Stimulated activated CD4-positive, alpha-beta T cell treated with anti-CD3 and anti-CD28 coated beads, Interleukin-4, amount 100 ng/mL, for 1 hour (primary cell): ENCODE data around the gene CAPG.

Experiments used
- DNase-seq: peaks from one replicate; pipeline ENCODE4 v3.0.0-alpha.2; 2020

Gene CAPG

DNA sequence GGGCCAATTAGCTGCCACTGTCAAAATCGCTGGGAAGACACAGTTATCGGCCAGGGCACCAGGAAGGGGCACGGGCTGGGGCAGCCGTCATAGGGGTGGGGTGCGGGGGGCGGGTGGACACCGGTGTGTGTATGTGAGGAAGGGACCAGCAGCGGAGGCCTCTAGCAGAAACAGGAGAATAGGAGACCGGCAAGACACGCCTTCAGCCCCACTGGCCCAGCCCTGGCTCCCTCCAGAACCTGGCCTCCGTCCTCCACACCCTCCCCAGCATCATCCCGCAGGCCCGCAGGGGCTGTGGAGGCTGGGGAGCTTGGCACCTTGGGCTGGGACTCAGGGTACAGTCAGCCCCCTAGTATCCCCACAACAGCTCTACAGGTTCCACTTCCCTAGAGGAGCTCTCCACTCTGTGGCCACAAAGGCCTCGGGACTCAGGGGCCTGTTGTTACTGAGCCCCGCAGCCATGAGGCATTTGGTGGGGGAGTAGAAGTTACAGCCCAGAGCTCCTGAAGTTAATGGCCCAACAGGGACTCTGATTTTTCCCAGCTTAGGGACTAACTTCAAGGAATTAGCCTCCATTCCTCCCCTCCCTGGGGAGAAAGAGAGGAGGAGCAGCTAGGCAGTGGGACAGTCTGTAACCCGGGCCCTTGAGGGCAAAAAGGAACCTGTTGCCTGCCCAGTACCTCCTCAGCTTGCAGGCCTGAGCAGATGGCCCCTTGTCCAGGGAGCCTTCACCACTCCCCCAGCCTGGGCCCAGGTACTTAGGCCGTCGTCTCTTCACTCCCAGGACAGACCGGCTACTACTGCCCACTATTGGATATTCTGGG is 28.2 kb upstream of the CAPG start:
- DNase-seq, result no peak

- peak; percentile 73 for DNase-seq
Measured at GRCh38 chr2:85437488-85438200, 27.5 kb upstream of the CAPG start.

- DNase-seq, result no peak
Measured at GRCh38 chr2:85436836-85437487, 26.8 kb upstream of the CAPG start.

DNA sequence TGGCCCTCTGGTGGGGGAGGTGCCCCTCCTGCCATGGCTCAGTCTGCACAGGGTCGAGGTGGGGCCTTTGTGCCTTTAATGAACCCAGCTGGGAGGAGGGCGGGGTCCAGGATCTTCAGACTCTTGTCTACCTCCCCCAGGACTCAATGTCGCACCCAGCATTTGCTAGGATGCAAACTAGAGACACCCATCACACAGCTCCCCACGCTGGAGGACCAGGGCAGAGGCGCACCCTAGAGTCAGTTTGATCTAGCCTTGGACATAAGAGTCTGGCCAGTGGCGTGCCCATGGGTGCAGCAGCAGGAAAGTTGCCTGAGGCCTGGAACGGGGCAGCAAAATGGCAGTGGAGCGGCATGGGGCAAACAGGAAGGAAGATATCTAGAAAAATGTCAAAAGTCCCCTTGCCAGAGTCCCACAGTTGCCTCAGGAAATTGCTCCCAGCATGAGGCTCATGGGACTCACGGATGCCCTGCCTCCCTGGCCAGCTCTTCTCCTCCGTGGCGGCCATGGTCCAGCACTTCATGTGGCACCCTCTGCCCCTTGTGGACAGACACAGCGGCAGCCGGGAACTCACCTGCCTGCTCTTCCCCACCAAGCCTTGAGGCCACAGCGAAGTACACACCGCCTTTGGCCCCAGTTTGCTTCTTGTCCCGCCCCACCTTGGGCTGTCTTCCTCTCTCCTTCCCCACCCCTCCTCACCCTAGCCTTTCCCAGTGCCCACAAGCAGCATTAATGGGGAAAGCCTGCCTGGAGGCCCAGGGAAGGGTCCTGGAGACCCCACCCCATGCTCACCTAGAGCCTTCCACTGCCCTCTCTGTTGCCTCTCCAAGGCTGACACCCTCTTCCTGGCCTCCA is 26.0 kb upstream of the CAPG start:
- no peak for DNase-seq

- DNase-seq, result no peak
Measured at GRCh38 chr2:85435220-85435958, 25.2 kb upstream of the CAPG start.

- DNase-seq, result no peak
Measured at GRCh38 chr2:85434696-85435095, 24.5 kb upstream of the CAPG start.

GRCh38 chr2:85433511-85434089 is 23.4 kb upstream of the CAPG start:
- no peak for DNase-seq

- no peak for DNase-seq
Measured at GRCh38 chr2:85431570-85432205, 21.5 kb upstream of the CAPG start.

DNA sequence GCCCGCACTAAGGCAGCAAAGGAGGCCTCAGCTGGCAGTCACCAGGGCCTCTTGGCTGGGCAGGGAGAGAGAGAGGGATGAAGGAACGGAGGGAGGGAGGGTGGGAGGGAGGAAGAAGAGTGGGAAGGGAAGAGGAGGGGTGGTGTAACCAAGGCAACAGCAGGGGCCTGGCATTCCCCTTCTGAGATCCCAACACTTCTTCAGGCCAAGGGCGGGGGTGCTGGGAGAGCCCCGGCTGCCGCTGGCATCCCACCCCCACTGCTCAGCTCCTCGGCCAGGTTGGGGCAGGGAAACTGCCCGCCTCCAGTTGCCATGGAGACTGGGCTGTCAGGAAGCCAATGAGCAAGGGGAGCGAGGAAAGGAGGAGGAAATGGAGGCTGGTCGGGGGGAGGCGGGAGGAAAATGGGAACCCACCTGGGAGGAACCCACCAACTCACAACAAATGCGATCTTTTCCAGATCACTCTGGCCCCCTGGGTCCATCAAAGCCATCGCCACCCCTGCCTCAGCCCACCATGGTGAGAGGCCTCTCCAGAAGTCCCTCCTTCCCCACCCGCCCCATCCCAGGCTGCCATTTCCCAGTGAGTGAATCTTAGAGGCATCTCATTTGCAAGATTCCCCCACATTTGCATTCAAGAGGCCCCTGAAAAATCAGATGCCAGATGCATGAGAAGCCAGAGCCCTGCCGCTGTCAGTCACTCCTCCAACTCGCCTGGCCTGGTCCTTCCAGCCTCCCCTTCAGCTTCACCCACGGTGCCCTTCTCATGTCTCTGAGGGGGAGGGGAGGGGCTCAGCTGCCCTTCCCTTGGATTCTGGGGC is 20.8 kb upstream of the CAPG start:
- no peak for DNase-seq

DNA sequence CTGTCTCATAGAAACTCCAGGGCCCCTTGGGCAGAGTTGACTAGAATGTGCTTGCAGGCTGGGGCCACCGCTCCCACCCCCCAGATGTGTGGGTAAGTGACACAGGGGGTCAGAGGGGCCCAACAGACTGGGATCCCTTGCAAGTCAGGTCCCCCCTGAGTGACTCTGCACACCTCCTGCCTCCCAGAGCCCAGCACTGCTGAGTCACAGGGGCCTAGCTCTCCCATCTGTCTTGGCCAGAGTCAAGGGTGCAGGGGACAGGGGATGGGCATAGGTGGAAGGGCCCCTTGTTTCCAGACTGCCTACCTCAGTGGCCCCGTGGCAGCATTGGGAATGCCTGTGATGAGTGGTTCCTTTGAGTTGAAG is 19.7 kb upstream of the CAPG start:
- no peak for DNase-seq

- no peak for DNase-seq
Measured at GRCh38 chr2:85429213-85429923, 19.2 kb upstream of the CAPG start.

DNA sequence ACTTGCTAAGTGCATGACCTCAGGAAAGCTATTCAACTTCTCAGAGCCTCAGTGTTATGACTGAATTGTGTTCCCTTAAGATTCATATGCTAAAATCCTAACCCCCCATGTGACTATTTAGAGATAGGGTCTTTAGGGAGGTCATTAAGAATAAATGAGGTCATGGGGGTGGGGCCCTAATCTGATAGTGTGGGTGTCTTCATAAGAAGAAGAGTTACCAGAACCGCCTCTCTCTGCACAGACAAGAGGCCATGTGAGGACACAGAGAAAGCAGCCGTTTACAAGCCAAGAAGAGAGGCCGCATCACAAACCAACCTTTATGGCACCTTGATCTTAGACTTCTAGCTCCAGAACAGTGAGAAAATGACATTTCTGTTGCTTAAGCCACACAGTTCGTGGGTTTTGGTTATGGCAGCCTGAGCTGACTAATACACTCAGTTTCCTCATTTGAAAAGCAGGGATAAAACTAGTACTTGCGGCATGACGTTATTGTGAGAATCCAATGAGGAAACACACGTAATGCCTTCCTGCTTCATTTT is 18.2 kb upstream of the CAPG start:
- DNase-seq, result no peak

DNA sequence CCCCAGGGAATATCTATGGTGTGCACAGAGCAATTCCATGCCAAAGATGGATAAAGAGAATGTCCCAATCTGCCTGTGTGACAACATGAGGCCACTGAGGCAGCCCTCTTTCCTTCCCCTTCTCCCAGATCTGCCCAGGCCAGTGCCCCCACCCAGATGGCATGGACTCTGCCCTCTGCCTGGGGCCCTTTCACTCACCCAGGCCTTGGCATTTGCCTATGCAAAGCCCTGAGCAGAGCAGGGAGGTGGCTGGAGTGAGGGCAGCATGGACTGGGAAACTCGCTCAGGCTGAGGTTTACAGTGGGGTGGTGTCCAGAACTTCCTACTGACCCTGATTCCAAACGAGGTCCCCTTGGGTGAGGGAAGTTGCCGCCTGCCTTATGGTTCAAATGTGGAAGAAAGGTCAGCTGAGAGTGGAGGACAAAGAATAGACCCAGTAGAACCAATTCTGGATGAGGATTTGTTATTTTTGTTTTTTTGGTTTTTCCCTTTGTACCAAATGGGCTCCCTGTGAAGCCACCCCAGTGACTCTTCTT is 17.2 kb upstream of the CAPG start:
- no peak for DNase-seq

GRCh38 chr2:85425588-85425987 is 15.4 kb upstream of the CAPG start:
- DNase-seq, result no peak

GRCh38 chr2:85423525-85423924 is 13.4 kb upstream of the CAPG start:
- no peak for DNase-seq

DNA sequence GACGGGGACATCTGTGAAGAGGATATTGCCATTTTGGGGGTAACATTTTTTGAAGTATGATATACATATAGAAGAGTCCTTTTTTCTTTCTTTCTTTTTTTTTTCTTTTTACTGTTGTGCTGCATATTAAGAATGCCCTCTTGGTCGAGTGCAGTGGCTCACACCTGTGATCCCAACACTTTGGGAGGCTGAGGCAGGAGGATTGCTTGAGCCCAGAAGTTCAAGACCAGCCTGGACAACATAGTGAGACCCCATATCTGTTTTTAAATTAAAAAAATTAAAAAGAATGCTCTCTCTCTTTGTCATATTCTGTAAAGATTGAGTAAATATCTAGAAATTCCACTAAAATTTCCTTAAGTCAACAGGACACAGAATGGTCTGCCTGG is 11.9 kb upstream of the CAPG start:
- no peak for DNase-seq

- DNase-seq, result no peak
Measured at GRCh38 chr2:85421260-85422071, 11.3 kb upstream of the CAPG start.

- peak; percentile 93 for DNase-seq
Measured at GRCh38 chr2:85420536-85421259, 10.5 kb upstream of the CAPG start.
